Measurements from ENCODE around the gene SPG21. TPM values are rescaled to one million over a fixed set of nuclear protein-coding genes. Genes with fewer than 3 reads are reported as not detected.

Gene SPG21
- total RNA-seq, 1 donor from 2014 or later = 71.8 TPM

GRCh38 chr15:65006876-65007275 lies 17.2 kb upstream of the SPG21 start:
- peaks cover 16% of the 10 kb centered on the region for H3K36me3 Mint-ChIP-seq (ENCODE audit: low read depth)
- TF ChIP-seq CTCF (conservative IDR thresholded peaks at IDR 0.05) = no peak
- no peaks in the 10 kb centered on the region for H3K9me3 Mint-ChIP-seq
- no peak overlapping the region for H3K27ac Mint-ChIP-seq (ENCODE audit: unreplicated experiment)
- H3K4me3 Mint-ChIP-seq = no peak overlapping the region
- no peak for DNase-seq (ENCODE audit: low read depth, low spot score)
- no peaks in the 10 kb centered on the region for H3K4me1 Mint-ChIP-seq
- no peaks in the 10 kb centered on the region for H3K27me3 Mint-ChIP-seq (ENCODE audit: low read depth)

- Mint-ChIP-seq H3K27ac (ENCODE audit: unreplicated experiment) (no peak overlapping the region), H3K9me3 (no peaks in the 10 kb centered on the region), H3K36me3 (ENCODE audit: low read depth) (peaks cover 8% of the 10 kb centered on the region), H3K27me3 (ENCODE audit: low read depth) (no peaks in the 10 kb centered on the region), H3K4me3 (no peak overlapping the region), H3K4me1 (peaks cover 4% of the 10 kb centered on the region)
- no peak for TF ChIP-seq CTCF (conservative IDR thresholded peaks at IDR 0.05)
- DNase-seq (ENCODE audit: low read depth, low spot score) = no peak
Measured at GRCh38 chr15:65004993-65005392, 15.3 kb upstream of the SPG21 start.

GRCh38 chr15:64997745-64998375 lies 8.1 kb upstream of the SPG21 start:
- TF ChIP-seq CTCF (conservative IDR thresholded peaks at IDR 0.05) = no peak
- H3K36me3 Mint-ChIP-seq (ENCODE audit: low read depth) = peaks cover under 1% of the 10 kb centered on the region

GRCh38 chr15:64997066-64997465 lies 7.4 kb upstream of the SPG21 start:
- no peaks in the 10 kb centered on the region for H3K27me3 Mint-ChIP-seq (ENCODE audit: low read depth)
- peaks cover 4% of the 10 kb centered on the region for H3K4me1 Mint-ChIP-seq
- no peak overlapping the region for H3K27ac Mint-ChIP-seq (ENCODE audit: unreplicated experiment)
- no peaks in the 10 kb centered on the region for H3K36me3 Mint-ChIP-seq (ENCODE audit: low read depth)
- no peak overlapping the region for H3K4me3 Mint-ChIP-seq
- no peak for DNase-seq (ENCODE audit: low read depth, low spot score)
- TF ChIP-seq CTCF (conservative IDR thresholded peaks at IDR 0.05) = no peak
- no peaks in the 10 kb centered on the region for H3K9me3 Mint-ChIP-seq

More at GRCh38 chr15:64997745-64998375, 8.1 kb upstream of the SPG21 start:
- peaks cover 4% of the 10 kb centered on the region for H3K4me1 Mint-ChIP-seq
- H3K9me3 Mint-ChIP-seq = no peaks in the 10 kb centered on the region
- H3K27ac Mint-ChIP-seq (ENCODE audit: unreplicated experiment) = no peak overlapping the region
- DNase-seq (ENCODE audit: low read depth, low spot score) = no peak
- no peaks in the 10 kb centered on the region for H3K27me3 Mint-ChIP-seq (ENCODE audit: low read depth)
- no peak overlapping the region for H3K4me3 Mint-ChIP-seq

- TF ChIP-seq CTCF (conservative IDR thresholded peaks at IDR 0.05) = no peak
- no peak overlapping the region for H3K27ac Mint-ChIP-seq (ENCODE audit: unreplicated experiment)
- no peak for DNase-seq (ENCODE audit: low read depth, low spot score)
- no peaks in the 10 kb centered on the region for H3K27me3 Mint-ChIP-seq (ENCODE audit: low read depth)
- H3K9me3 Mint-ChIP-seq = no peaks in the 10 kb centered on the region
- peaks cover 20% of the 10 kb centered on the region for H3K4me1 Mint-ChIP-seq
- H3K4me3 Mint-ChIP-seq = peak overlapping the region; percentile 64
- H3K36me3 Mint-ChIP-seq (ENCODE audit: low read depth) = no peaks in the 10 kb centered on the region
Measured at GRCh38 chr15:64993290-64993689, 3.6 kb upstream of the SPG21 start.
